ENCODE data around the gene SETD4. TPM values are rescaled to one million over a fixed set of nuclear protein-coding genes. Genes with fewer than 3 reads are reported as not detected.

The SETD4 gene
- total and polyA plus RNA-seq, 2 of the 13 experiments (the other 11 are each of a cell fraction or from before 2014, with no cell fraction given), result 7.1 to 14.4 TPM

GRCh38 chr21:36059823-36060158, 535 bp downstream of the SETD4 start (continued):
- 0 out of 2 replicates have a peak, but pooled peaks have one; percentile 31 for TF ChIP-seq ZNF414 (CRISPR knock-in tag; IDR thresholded peaks at IDR 0.05)
- no peak for TF ChIP-seq FOSL2 (CRISPR knock-in tag; IDR thresholded peaks at IDR 0.05)
- TF ChIP-seq SMAD1 (CRISPR knock-in tag; IDR thresholded peaks at IDR 0.05; ENCODE audit: borderline replicate concordance, low read depth), result 0 out of 2 replicates have a peak, but pooled peaks have one; percentile 24
- TF ChIP-seq SRSF4 (IDR thresholded peaks at IDR 0.05; ENCODE audit: low read depth, low read length, poor library complexity, severe bottlenecking), result no peak
- TF ChIP-seq HMG20A (CRISPR knock-in tag; IDR thresholded peaks at IDR 0.05; ENCODE audit: borderline replicate concordance), result no peak
- TF ChIP-seq AKNA (CRISPR knock-in tag; IDR thresholded peaks at IDR 0.05; ENCODE audit: borderline replicate concordance), result no peak
- no peak for TF ChIP-seq SRY (CRISPR knock-in tag; IDR thresholded peaks at IDR 0.05)
- TF ChIP-seq SP1 (IDR thresholded peaks at IDR 0.05), result no peak
- TF ChIP-seq SP1 (CRISPR knock-in tag; IDR thresholded peaks at IDR 0.05), result no peak
- no peak for TF ChIP-seq MED13 (CRISPR knock-in tag; IDR thresholded peaks at IDR 0.05)
- no peak for TF ChIP-seq ZNF75D (CRISPR knock-in tag; IDR thresholded peaks at IDR 0.05; ENCODE audit: borderline replicate concordance)
- no peak for TF ChIP-seq E2F2 (CRISPR knock-in tag; IDR thresholded peaks at IDR 0.05; ENCODE audit: borderline replicate concordance)
- no peak for TF ChIP-seq FOXK2 (IDR thresholded peaks at IDR 0.05)
- TF ChIP-seq ZNF207 (IDR thresholded peaks at IDR 0.05; ENCODE audit: borderline replicate concordance), result no peak
- TF ChIP-seq ZNF317 (CRISPR knock-in tag; IDR thresholded peaks at IDR 0.05), result no peak
- peak; percentile 25 for TF ChIP-seq AGO2 (optimal IDR thresholded peaks at IDR 0.05; ENCODE audit: low read depth, low read length)
- no peak for TF ChIP-seq PATZ1 (CRISPR knock-in tag; IDR thresholded peaks at IDR 0.05)
- TF ChIP-seq ZNF574 (CRISPR knock-in tag; IDR thresholded peaks at IDR 0.05), result no peak
- peak; percentile 15; the same call in 1 of the 2 replicates for TF ChIP-seq CHD2 (IDR thresholded peaks at IDR 0.05; ENCODE audit: low read depth, low read length)
- no peak for TF ChIP-seq SP5 (CRISPR knock-in tag; IDR thresholded peaks at IDR 0.05; ENCODE audit: borderline replicate concordance, low read depth)

All from HepG2 (cell line).